PC-9 (cell line): Measurements from ENCODE around the gene WNK1. TPM values are rescaled to one million over a fixed set of nuclear protein-coding genes. Genes with fewer than 3 reads are reported as not detected.

Source experiments
- BruUV-seq: library from RNA; stranded (reverse); fragments of 400-500 nt; replicated peaks from 2 replicates; lab custom pipeline; 2021; lab: Mats Ljungman, UMichigan
- CTCF ChIA-PET: fragments of 300-600 bp; sonication (Branson Sonifier 250); formaldehyde crosslinking; loops from one replicate; lab custom pipeline; 2022; ENCODE audit warnings: antibody characterized with exemption; lab: Charles Lee
- POLR2A ChIA-PET: fragments of 300-600 bp; sonication (Branson Sonifier 250); formaldehyde crosslinking; loops from one replicate; lab custom pipeline; 2022; ENCODE audit warnings: antibody characterized with exemption; ENCODE audit not compliant: unreplicated experiment; lab: Charles Lee
- DNase-seq, 2 experiments: peaks; one replicate each; pipeline versions ENCODE4 v3.0.0 to v3.0.0-alpha.2; 2015 to 2022; ENCODE audit warnings: mixed read lengths in 1 of 2
- H2AFZ ChIP-seq: fragments of 200-600 bp; sonication (generic); 2 replicates; pipeline ENCODE4 v1.8.1; 2017; ENCODE audit warnings: antibody characterized with exemption
- H3F3A ChIP-seq: fragments of 200-600 bp; sonication (generic); 2 replicates; pipeline ENCODE4 v1.8.1; 2017; ENCODE audit warnings: antibody characterized with exemption, mild to moderate bottlenecking, low read depth; ENCODE audit not compliant: insufficient read depth
- H3K27ac ChIP-seq: fragments of 200-600 bp; sonication (generic); 2 replicates; pipeline ENCODE4 v1.6.1; 2016; ENCODE audit warnings: mixed run types
- H3K27me3 ChIP-seq: fragments of 200-600 bp; sonication (generic); 2 replicates; pipeline ENCODE4 v1.6.1; 2016; ENCODE audit warnings: low read depth, mixed run types; ENCODE audit not compliant: insufficient read depth
- H3K36me3 ChIP-seq: fragments of 200-600 bp; sonication (generic); 2 replicates; pipeline ENCODE4 v1.6.1; 2016; ENCODE audit warnings: low read depth, mixed run types
- H3K4me1 ChIP-seq: fragments of 200-600 bp; sonication (generic); replicated peaks from 2 replicates; pipeline ENCODE4 v1.6.1; 2016; ENCODE audit warnings: mixed run types; ENCODE audit not compliant: insufficient read depth
- H3K4me2 ChIP-seq: fragments of 200-600 bp; sonication (generic); 2 replicates; pipeline ENCODE4 v1.6.1; 2017; ENCODE audit warnings: mixed run types
- H3K4me3 ChIP-seq: fragments of 200-600 bp; sonication (generic); 2 replicates; pipeline ENCODE4 v1.6.1; 2016; ENCODE audit warnings: mixed run types
- H3K79me2 ChIP-seq: fragments of 200-600 bp; sonication (generic); 2 replicates; pipeline ENCODE4 v1.6.1; 2017; ENCODE audit warnings: low read depth, mixed run types
- H3K9me2 ChIP-seq: fragments of 200-600 bp; sonication (generic); 2 replicates; pipeline ENCODE4 v1.8.1; 2017; ENCODE audit warnings: mild to moderate bottlenecking; ENCODE audit not compliant: insufficient read depth
- H3K9me3 ChIP-seq: fragments of 200-600 bp; sonication (generic); 2 replicates; pipeline ENCODE4 v1.8.1; 2016; ENCODE audit warnings: low read depth; ENCODE audit not compliant: insufficient read depth
- H4K20me1 ChIP-seq: fragments of 200-600 bp; sonication (generic); 2 replicates; pipeline ENCODE4 v1.8.1; 2017; ENCODE audit not compliant: insufficient read depth
- CTCF ChIP-seq: fragments of 200-600 bp; sonication (generic); conservative IDR thresholded peaks from 2 replicates; pipeline ENCODE4 v1.6.1; 2017; ENCODE audit warnings: mixed run types, antibody characterized with exemption, mild to moderate bottlenecking, moderate library complexity
- EZH2 ChIP-seq: fragments of 200-600 bp; sonication (generic); IDR thresholded peaks from 2 replicates; pipeline ENCODE4 v1.8.0; 2017; ENCODE audit warnings: antibody characterized with exemption, low read depth
- intact Hi-C: fragments of 100-400 bp; cut with micrococcal nuclease; formaldehyde crosslinking; loops from one replicate; pipeline ENCODE4 v1.10.0; 2022; ENCODE audit not compliant: unreplicated experiment
- total RNA-seq: library from RNA; stranded (reverse); gene quantifications from 2 replicates; pipeline ENCODE4 v1.2.3, GENCODE V29; 2021

WNK1 gene
- total RNA-seq, 1 experiment from 2014 or later: 142 TPM

GRCh38 chr12:754851-755562, 2.6 kb downstream of the WNK1 start:
- no peaks in the 10 kb centered on the region for H3K36me3 ChIP-seq
- peak overlapping the region; percentile 84 for H3K4me2 ChIP-seq
- H3K27ac ChIP-seq: peak overlapping the region; percentile 19
- CTCF ChIA-PET: interaction anchor here (0.6 to 1.6 kb wide), 2 partner anchors 12 to 184 kb away, joined by 4 to 6 read pairs; no protein-coding TSS in a partner anchor
- peaks cover 40% of the 10 kb centered on the region for H3K4me1 ChIP-seq
- no peaks in the 10 kb centered on the region for H3K27me3 ChIP-seq
- H3F3A ChIP-seq: peaks cover 30% of the 10 kb centered on the region
- H2AFZ ChIP-seq: no peak overlapping the region
- H3K9me2 ChIP-seq: no peaks in the 10 kb centered on the region
- peaks cover 70% of the 10 kb centered on the region for H3K79me2 ChIP-seq
- intact Hi-C loops: loop anchor here (5.0 kb wide), 3 partner anchors 192 to 837 kb away; partner anchors contain the start of genes FBXL14 and RAD52
- no peak for TF ChIP-seq EZH2
- TF ChIP-seq CTCF: peak; percentile 59
- POLR2A ChIA-PET: interaction anchor here (0.5 to 1.0 kb wide), 4 partner anchors 12 to 184 kb away, joined by 3 to 4 read pairs (median 3); no protein-coding TSS in a partner anchor
- peak in 1 of 2 experiments; percentile 84 for DNase-seq
- peaks cover 53% of the 10 kb centered on the region for H4K20me1 ChIP-seq
- no TSS peak for BruUV-seq
- H3K9me3 ChIP-seq: no peaks in the 10 kb centered on the region
- peak overlapping the region; percentile 81 for H3K4me3 ChIP-seq

DNA sequence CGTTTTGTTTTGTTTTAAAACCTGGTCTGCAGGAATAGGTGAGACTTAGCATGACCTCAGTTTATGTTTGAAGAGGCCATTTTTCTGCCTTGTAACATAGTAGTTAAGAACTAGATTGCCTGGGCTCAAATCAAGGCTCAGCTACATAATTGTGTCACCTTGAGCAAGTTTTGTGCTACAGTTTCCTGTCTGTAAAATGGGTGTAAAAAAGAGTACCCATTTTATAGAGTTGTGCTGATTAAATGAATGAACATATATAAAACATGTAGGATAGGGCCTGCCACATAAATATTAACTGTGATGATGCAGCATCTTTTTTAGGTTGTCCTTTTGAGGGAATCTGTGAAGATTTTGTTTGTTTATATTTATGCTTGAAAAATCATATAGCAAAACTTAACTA, 7.2 kb downstream of the WNK1 start:
- no peak overlapping the region for H2AFZ ChIP-seq
- H3F3A ChIP-seq: peaks cover 8% of the 10 kb centered on the region
- H3K36me3 ChIP-seq: peaks cover 11% of the 10 kb centered on the region; the same call in 1 of the 2 replicates
- POLR2A ChIA-PET: interaction anchor here (0.6 to 0.7 kb wide), 2 partner anchors 321 to 438 kb away, joined by 4 to 10 read pairs; no protein-coding TSS in a partner anchor
- H3K79me2 ChIP-seq: peaks cover 100% of the 10 kb centered on the region
- H3K27ac ChIP-seq: no peak overlapping the region
- CTCF ChIA-PET: no interaction called here
- no peaks in the 10 kb centered on the region for H3K9me2 ChIP-seq
- DNase-seq: no peak
- no TSS peak for BruUV-seq
- no peaks in the 10 kb centered on the region for H3K27me3 ChIP-seq
- no peaks in the 10 kb centered on the region for H3K9me3 ChIP-seq
- intact Hi-C loops: no loop called here
- TF ChIP-seq CTCF (no peak), EZH2 (no peak)
- no peak overlapping the region for H3K4me3 ChIP-seq
- H4K20me1 ChIP-seq: peaks cover 66% of the 10 kb centered on the region
- H3K4me2 ChIP-seq: 0 out of 2 replicates have a peak overlapping the region, but pooled peaks have one; percentile 1
- peaks cover 36% of the 10 kb centered on the region for H3K4me1 ChIP-seq

DNA sequence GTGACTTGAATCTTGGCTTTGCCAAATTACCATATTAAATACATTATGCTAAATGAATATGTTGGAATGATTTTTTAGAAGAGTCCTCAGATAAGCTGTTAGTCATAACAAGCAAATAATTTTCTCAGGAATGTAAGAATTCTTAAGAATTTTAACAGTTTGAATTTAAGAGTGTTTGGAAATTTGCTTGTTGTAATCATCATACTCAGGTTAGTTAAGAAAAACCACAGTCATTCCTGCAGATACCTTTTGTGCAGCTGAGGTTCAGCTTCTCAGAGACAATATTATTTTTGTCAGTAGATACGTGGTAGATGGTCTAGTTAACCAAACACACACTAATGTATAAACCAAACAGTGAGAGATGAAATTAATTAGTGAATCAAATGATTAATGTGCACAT, 8.9 kb downstream of the WNK1 start:
- BruUV-seq: no TSS peak
- Histone ChIP-seq H3K4me1 (peaks cover 24% of the 10 kb centered on the region), H3K36me3 (peaks cover 11% of the 10 kb centered on the region; the same call in 1 of the 2 replicates), H3K79me2 (peaks cover 100% of the 10 kb centered on the region), H3K4me3 (no peak overlapping the region), H3K9me3 (no peaks in the 10 kb centered on the region), H4K20me1 (peaks cover 52% of the 10 kb centered on the region), H3F3A (no peaks in the 10 kb centered on the region; the same call in 1 of the 2 replicates), H3K27me3 (no peaks in the 10 kb centered on the region), H2AFZ (no peak overlapping the region), H3K9me2 (no peaks in the 10 kb centered on the region), H3K27ac (no peak overlapping the region), H3K4me2 (no peak overlapping the region)
- DNase-seq: no peak
- intact Hi-C loops: no loop called here
- TF ChIP-seq CTCF: no peak
- no peak for TF ChIP-seq EZH2
- ChIA-PET POLR2A (no interaction called here), CTCF (no interaction called here)
